Measurements from ENCODE around the gene CYB5R2. TPM values are rescaled to one million over a fixed set of nuclear protein-coding genes. Genes with fewer than 3 reads are reported as not detected.
A peak's percentile ranks its signal among the peaks of the same experiment; 100 is the strongest.

Gene CYB5R2
- 50.3 TPM for total RNA-seq (ENCODE audit: insufficient read depth, low replicate concordance)

GRCh38 chr11:7672960-7673723 is at the start of gene CYB5R2:
TSS of gene CYB5R2 (minus strand) at chr11:7673500. CDS start at chr11:7672825, 675 bp downstream.
- DNase-seq (ENCODE audit: low spot score), result peak; percentile 90

GRCh38 chr11:7714786-7715185 is 41.5 kb upstream of the CYB5R2 start:
- no peak for DNase-seq (ENCODE audit: low spot score)

DNA sequence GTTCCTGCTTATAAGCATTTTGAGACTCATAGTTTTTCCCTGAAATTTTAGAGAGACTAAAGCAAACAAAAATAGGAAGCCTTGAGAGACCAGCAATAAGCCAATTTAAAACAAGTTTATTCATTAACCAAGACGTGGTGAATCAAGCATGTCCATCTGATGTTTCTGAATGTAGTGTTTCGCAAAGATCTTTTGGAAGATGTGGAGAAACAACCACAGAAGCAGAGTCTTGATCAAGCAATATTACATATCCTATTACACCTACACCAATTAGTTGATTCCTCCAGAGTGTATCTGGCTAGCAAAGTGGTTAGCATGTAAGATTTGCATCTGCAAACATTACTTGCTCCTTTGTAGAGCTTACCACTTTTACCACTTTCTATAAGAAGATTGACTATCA is 33.1 kb upstream of the CYB5R2 start, which contains the start of gene OVCH2:
TSS of gene OVCH2 (minus strand) at position 101 of the 400 bp plus-strand sequence. CDS start at position 18, 83 bp downstream.
- DNase-seq (ENCODE audit: low spot score), result no peak

- DNase-seq (ENCODE audit: low spot score), result peak; percentile 70
Measured at GRCh38 chr11:7703740-7704139, 30.4 kb upstream of the CYB5R2 start.

DNA sequence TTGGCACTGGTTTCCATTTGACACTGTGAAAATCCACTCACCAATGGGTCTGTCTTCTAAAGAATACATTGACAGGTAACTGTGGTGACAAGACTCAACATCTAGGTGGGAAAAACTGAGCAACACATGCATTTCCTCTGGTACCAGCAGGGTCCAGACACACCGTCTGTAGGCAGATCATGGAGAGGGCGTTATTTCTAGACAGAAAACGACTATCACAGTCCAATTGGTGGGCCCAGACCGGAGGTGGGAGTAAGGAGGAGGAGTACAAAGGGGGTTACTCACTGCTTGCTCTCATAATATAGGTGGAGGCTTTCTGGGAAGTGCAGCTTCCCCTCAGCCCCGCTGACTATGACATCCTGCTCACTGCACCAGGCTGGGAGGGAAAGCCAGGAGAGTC is 23.1 kb upstream of the CYB5R2 start:
- DNase-seq (ENCODE audit: low spot score), result no peak

DNA sequence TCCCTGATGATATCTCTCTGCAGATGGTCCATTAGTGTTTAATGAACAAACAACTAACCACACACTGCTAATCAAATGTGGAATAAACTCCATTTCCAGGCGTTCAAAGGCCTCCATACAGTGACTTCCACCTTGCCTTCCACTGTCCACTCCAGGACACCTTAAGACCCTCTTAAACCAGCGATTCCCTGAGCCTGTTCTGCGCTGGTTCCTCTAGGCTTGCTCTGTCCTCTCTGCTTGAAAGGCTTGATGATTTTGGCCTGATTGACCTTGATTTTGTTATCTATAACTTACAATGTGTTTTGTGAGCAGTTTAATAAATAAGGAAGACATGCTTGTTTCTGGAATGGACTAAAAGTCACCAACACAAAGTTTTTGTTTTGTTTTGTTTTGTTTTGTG is 20.9 kb upstream of the CYB5R2 start:
- no peak for DNase-seq (ENCODE audit: low spot score)

DNA sequence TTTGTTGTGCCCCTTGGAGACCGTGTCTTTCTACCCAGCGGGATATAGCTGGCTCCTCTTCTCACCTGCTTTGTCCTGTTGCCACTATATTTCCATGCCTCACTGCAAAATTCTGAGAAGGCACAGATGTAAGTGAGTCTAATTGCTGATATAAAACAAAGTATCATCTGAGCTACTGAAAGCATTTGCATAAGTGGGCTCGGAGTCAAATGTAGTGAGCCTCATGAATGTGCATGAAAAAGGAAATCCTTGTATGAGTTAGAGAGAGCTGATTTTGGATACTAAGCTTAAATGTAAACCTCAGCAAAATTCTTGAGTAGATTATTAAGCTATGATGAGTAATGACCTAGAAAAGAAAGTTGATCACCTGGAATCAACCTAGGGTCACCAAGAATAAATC is 19.1 kb upstream of the CYB5R2 start:
- no peak for DNase-seq (ENCODE audit: low spot score)

- peak; percentile 60 for DNase-seq (ENCODE audit: low spot score)
Measured at GRCh38 chr11:7691759-7692350, 18.6 kb upstream of the CYB5R2 start.

GRCh38 chr11:7690648-7691047 is 17.3 kb upstream of the CYB5R2 start:
- DNase-seq (ENCODE audit: low spot score), result no peak

DNA sequence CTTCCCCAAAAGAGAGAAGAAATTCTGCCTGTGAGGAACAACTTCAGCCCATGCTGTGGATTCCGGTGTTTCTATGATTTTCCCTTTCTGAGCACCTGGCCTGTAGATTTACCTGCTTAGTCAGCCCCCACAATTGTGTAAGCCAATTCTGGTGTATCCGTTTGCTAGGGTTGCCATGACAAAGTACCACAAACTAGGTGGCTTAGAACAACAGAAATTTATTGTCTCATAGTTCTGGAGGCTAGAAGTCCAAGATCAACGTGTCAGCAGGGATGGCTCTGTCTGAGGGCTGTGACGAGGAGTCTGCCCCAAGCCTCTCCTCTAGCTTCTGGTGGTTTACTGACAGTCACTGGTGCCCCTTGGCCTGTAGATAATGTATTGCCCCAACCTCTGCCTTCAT is 15.9 kb upstream of the CYB5R2 start:
- no peak for DNase-seq (ENCODE audit: low spot score)

DNA sequence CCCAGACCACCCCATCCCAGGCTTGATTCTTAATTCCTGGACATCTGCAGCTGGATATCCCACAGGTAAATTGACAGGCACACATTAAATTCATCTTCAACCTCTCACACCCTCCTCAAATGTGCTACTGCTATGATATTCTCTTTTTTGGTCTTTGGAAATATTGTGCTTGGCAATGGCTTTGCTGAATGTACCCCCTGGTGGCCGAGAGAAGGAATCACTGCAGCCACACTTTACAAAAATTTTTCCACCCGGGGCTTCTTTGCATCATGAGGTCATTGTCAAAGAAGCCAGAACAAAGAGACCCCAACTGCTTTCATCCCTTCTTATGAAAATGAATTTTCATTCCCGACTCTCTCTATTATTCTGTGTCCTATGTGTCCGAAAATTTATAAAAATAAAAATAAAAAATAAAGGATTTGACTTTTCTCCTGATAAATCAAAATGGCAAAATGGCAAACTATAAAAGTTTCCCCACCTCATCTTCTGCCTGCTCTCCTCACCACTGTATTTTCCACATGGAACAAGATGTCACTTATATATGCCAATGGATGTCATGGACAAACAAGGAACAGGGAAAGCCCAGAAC is 15.0 kb upstream of the CYB5R2 start:
- peak; percentile 57 for DNase-seq (ENCODE audit: low spot score)

GRCh38 chr11:7687386-7687785 is 14.1 kb upstream of the CYB5R2 start:
- no peak for DNase-seq (ENCODE audit: low spot score)

DNA sequence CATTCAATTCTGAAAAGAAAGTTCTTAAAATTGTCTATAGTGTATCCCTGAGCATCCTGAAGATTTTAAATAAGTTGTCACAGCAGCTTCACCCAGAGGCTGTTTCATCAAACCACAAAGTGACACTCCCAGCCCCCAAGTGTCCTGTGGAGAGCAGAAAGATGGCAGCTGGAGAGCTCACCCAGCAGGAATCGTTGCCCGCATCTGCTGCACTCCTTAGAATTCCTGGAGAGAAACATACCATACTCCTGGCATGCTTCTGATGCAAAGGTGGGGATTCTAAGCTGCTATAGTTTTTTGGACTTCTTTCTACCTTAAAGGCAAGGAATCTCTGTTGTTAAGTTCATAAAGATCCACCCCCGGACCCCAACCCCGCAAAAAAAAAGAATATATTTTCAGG is 13.5 kb upstream of the CYB5R2 start:
- DNase-seq (ENCODE audit: low spot score), result no peak

GRCh38 chr11:7683571-7683970 is 10.3 kb upstream of the CYB5R2 start:
- no peak for DNase-seq (ENCODE audit: low spot score)

GRCh38 chr11:7677796-7678201 is 4.5 kb upstream of the CYB5R2 start:
- peak; percentile 99 for DNase-seq (ENCODE audit: low spot score)

GRCh38 chr11:7677071-7677470 is 3.8 kb upstream of the CYB5R2 start:
- peak; percentile 83 for DNase-seq (ENCODE audit: low spot score)

- DNase-seq (ENCODE audit: low spot score), result no peak
Measured at GRCh38 chr11:7675631-7676030, 2.3 kb upstream of the CYB5R2 start.

GRCh38 chr11:7673724-7674434 is 579 bp upstream of the CYB5R2 start:
- DNase-seq (ENCODE audit: low spot score), result peak; percentile 80

DNA sequence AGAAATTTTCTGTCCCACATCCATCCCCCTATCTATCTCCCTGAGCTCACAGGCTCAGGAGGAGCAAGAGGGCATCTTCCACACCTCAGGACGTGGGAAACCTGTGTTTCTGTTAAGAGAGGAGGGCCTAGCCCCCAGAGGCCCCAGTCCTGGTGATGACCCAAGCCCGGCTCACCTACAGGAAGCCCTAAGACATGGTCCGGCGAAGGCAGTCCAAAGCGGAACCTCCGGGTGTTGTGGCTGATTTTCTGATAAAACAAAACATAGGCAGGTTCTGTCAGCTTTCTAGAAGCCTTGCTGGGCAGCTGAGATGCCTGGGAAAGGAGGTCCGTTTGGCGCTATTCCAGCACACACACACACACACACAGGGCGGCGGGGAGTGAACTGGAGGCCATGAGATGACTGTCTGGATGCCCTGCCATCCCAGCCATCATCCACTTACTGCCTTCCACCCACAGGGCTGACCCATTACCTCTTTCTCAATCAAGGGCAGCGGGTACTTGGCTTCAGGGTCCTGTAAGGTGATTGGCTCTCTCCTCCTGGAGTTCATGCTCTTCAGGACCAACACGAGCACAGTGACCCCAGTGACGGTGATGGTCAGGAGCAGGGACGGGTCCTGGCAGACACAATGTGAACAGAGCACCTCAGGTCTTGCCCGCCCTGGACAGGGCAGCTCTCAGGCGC is 882 bp downstream of the CYB5R2 start:
- peak; percentile 41 for DNase-seq (ENCODE audit: low spot score)

DNA sequence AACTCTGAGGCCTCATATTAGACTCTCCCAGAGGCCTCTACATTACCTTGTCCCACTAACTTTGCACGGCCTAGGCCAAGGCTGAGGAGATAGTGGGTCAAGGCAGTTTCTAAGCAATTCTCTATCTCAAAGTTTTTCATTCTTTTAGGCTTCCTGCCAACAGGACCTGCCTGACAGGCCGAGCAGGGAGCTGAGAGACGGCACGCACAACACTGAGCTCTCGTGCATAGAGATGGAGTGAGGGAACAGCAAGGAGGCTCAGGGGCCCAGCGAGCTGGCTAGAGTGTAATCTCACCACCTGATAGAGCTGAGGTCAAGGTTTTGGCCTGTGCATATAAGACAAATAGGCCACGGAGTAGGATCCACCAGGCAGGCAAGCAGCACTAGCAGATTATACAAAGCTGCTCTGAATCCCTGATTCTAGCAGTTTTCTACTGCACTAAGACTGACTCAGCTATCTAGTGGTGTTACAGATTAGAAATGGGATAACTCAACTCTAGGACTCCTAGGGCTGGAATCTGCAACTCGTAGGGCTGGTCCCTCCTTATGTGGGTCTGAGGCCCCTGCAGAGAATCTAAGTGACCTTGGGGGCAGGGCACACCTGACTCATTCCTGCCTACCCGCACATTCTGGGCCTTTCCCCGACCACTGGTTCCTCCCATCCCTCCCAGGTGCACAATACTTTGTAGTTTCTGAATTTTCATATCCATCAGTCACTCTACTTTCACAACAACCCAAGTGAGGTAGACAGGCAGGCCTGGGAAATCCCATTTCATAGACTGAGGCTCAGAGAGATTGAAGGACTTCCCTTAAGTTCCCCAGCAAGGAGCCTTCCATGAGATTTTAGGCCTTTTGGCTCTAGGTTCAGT is 1.7 kb downstream of the CYB5R2 start:
- DNase-seq (ENCODE audit: low spot score), result peak; percentile 94

DNA sequence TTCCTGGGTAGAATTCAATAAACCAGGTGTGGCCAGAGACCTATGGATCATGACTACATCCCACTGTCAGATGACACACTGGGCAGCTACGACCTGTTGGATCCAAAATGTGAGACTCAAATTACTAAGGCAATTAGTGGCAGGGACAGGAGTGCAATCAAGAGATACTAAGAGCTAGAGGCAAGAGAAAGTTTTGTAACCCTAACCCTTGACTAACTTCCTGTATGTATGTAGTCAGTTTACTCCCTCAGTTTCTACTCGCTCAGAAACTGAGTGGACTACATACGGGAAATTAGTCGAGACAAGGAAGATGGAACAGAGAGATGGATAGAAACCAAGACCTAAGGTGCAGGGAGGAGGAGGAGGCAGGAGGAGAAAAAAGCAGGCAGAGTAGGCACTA is 2.7 kb downstream of the CYB5R2 start:
- DNase-seq (ENCODE audit: low spot score), result no peak
